ENCODE measurements around the gene KRTAP3-1.

DNA sequence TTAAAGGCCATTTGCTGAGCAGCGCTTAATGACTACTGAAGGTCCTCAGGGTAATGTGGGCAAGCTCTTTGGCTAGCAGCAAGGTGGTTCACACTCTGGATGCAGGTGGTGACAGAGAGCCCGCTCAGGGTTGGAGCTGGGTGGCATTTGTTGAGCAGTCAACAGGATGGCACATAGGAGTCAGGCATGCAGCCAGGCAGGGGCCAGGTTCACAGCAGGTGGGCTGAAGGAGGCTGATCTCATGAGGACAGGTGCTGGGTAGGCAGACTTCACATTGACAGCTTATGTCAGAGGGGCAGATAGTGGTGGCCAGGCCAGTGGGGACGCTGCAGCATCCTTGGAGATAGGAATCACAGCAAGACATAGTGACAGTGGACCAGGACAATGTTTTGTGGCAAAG lies 4.5 kb downstream of the KRTAP3-1 start:
- no peak for TF ChIP-seq POLR2AphosphoS5 (IDR thresholded peaks at IDR 0.05)
- no peak for TF ChIP-seq POLR2A (IDR thresholded peaks at IDR 0.05)
- TF ChIP-seq, protein P1, sequence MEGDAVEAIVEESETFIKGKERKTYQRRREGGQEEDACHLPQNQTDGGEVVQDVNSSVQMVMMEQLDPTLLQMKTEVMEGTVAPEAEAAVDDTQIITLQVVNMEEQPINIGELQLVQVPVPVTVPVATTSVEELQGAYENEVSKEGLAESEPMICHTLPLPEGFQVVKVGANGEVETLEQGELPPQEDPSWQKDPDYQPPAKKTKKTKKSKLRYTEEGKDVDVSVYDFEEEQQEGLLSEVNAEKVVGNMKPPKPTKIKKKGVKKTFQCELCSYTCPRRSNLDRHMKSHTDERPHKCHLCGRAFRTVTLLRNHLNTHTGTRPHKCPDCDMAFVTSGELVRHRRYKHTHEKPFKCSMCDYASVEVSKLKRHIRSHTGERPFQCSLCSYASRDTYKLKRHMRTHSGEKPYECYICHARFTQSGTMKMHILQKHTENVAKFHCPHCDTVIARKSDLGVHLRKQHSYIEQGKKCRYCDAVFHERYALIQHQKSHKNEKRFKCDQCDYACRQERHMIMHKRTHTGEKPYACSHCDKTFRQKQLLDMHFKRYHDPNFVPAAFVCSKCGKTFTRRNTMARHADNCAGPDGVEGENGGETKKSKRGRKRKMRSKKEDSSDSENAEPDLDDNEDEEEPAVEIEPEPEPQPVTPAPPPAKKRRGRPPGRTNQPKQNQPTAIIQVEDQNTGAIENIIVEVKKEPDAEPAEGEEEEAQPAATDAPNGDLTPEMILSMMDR (IDR thresholded peaks at IDR 0.05), result no peak
